ENCODE measurements around the gene NOXRED1. TPM values are rescaled to one million over a fixed set of nuclear protein-coding genes. Genes with fewer than 3 reads are reported as not detected.

NOXRED1 gene
- total and polyA plus RNA-seq, 2 experiments from 2014 or later: 0.24 TPM; not detected in 1

- Mint-ChIP-seq H3K9me3 (no peaks in the 10 kb centered on the region), H3K36me3 (ENCODE audit: low read depth) (no peaks in the 10 kb centered on the region), H3K4me3 (no peak overlapping the region), H3K4me1 (peaks cover 4% of the 10 kb centered on the region; the same call in 2 of the 3 replicates), H3K27me3 (ENCODE audit: insufficient read depth, low read depth, poor library complexity) (no peaks in the 10 kb centered on the region), H3K27ac (no peak overlapping the region)
- H3K79me2 ChIP-seq (replicated peaks; ENCODE audit: insufficient read depth): no peaks in the 10 kb centered on the region
- ATAC-seq (no peak), DNase-seq (ENCODE audit: low spot score) (no peak)
- no peak overlapping the region for H3K4me2 ChIP-seq
- H3K4me1 ChIP-seq (ENCODE audit: insufficient read depth): no peaks in the 10 kb centered on the region
- no peaks in the 10 kb centered on the region for H3K9me2 ChIP-seq (ENCODE audit: insufficient read depth)
- H3K4me3 ChIP-seq: no peak overlapping the region
- peak overlapping the region; percentile 6; the same call in 1 of the 2 replicates for H2AFZ ChIP-seq
- H3K27me3 ChIP-seq (ENCODE audit: insufficient read depth): no peaks in the 10 kb centered on the region
- no peaks in the 10 kb centered on the region for H4K20me1 ChIP-seq (replicated peaks; ENCODE audit: insufficient read depth)
- H3K36me3 ChIP-seq (ENCODE audit: insufficient read depth): no peaks in the 10 kb centered on the region
- H3F3A ChIP-seq (replicated peaks; ENCODE audit: low read depth): no peaks in the 10 kb centered on the region
- no peak overlapping the region for H3K27ac ChIP-seq (ENCODE audit: low read depth)
- TF ChIP-seq JUNB (IDR thresholded peaks at IDR 0.05; ENCODE audit: unreplicated experiment) (no peak), ZNF114 (CRISPR knock-in tag; IDR thresholded peaks at IDR 0.05) (no peak), POLR2AphosphoS5 (IDR thresholded peaks at IDR 0.05; ENCODE audit: low read depth) (no peak), ETS1 (IDR thresholded peaks at IDR 0.05) (no peak), CREB1 (CRISPR knock-in tag; IDR thresholded peaks at IDR 0.05; ENCODE audit: low read depth) (no peak), STAT1 (IDR thresholded peaks at IDR 0.05; ENCODE audit: unreplicated experiment) (no peak), REST (IDR thresholded peaks at IDR 0.05; ENCODE audit: unreplicated experiment) (no peak), CTCF (conservative IDR thresholded peaks at IDR 0.05; ENCODE audit: low read depth in 2 of 2) (no peak), EZH2phosphoT487 (IDR thresholded peaks at IDR 0.05; ENCODE audit: unreplicated experiment) (no peak)
Measured at GRCh38 chr14:77406718-77407117, 16.6 kb downstream of the NOXRED1 start.

GRCh38 chr14:77406086-77406485, 17.2 kb downstream of the NOXRED1 start:
- no peaks in the 10 kb centered on the region for H3K36me3 Mint-ChIP-seq (ENCODE audit: low read depth)
- Histone ChIP-seq H2AFZ (no peak overlapping the region), H3K36me3 (ENCODE audit: insufficient read depth) (no peaks in the 10 kb centered on the region), H3K9me2 (ENCODE audit: insufficient read depth) (no peaks in the 10 kb centered on the region), H3K27ac (ENCODE audit: low read depth) (no peak overlapping the region), H3F3A (replicated peaks; ENCODE audit: low read depth) (no peaks in the 10 kb centered on the region), H3K27me3 (ENCODE audit: insufficient read depth) (no peaks in the 10 kb centered on the region), H3K4me2 (no peak overlapping the region), H3K79me2 (replicated peaks; ENCODE audit: insufficient read depth) (no peaks in the 10 kb centered on the region), H4K20me1 (replicated peaks; ENCODE audit: insufficient read depth) (no peaks in the 10 kb centered on the region), H3K4me1 (ENCODE audit: insufficient read depth) (no peaks in the 10 kb centered on the region), H3K4me3 (no peak overlapping the region)
- H3K4me3 Mint-ChIP-seq: no peak overlapping the region
- no peaks in the 10 kb centered on the region for H3K27me3 Mint-ChIP-seq (ENCODE audit: insufficient read depth, low read depth, poor library complexity)
- no peak overlapping the region for H3K27ac Mint-ChIP-seq
- ATAC-seq: no peak
- no peaks in the 10 kb centered on the region for H3K9me3 Mint-ChIP-seq
- DNase-seq (ENCODE audit: low spot score): no peak
- peaks cover 4% of the 10 kb centered on the region; the same call in 2 of the 3 replicates for H3K4me1 Mint-ChIP-seq
- TF ChIP-seq ZNF114 (CRISPR knock-in tag; IDR thresholded peaks at IDR 0.05): no peak
- no peak for TF ChIP-seq ZNF331 (CRISPR knock-in tag; IDR thresholded peaks at IDR 0.05; ENCODE audit: low read depth)
- TF ChIP-seq CTCF (conservative IDR thresholded peaks at IDR 0.05; ENCODE audit: low read depth in 2 of 2): no peak
- TF ChIP-seq JUNB (IDR thresholded peaks at IDR 0.05; ENCODE audit: unreplicated experiment): no peak
